Measurements from ENCODE around the gene ZNF18. TPM values are rescaled to one million over a fixed set of nuclear protein-coding genes. Genes with fewer than 3 reads are reported as not detected.

The ZNF18 gene
- total RNA-seq, 4 donors from 2014 or later, result 4.7 to 10.5 (median 7.5) TPM

GRCh38 chr17:12037970-12038369, 40.7 kb upstream of the ZNF18 start:
- no peak for TF ChIP-seq POLR2A (IDR thresholded peaks at IDR 0.05)
- TF ChIP-seq CTCF (IDR thresholded peaks at IDR 0.05), result no peak
- Histone ChIP-seq H3K4me1 (peaks cover 0 to 39% (median 18%) of the 10 kb centered on the region in 3 donors), H3K27ac (no peak overlapping the region), H3K4me3 (no peak overlapping the region), H3K27me3 (no peaks in the 10 kb centered on the region), H3K9me3 (no peaks in the 10 kb centered on the region), H3K36me3 (peaks cover 0 to 6% (median 0%) of the 10 kb centered on the region in 3 donors)
- 47 to 68% methylated on average over 2 of the region's 2 CpGs for WGBS, 2 donors
- intact Hi-C loops (cut with DNase I), result no loop called here
- no peak for DNase-seq

GRCh38 chr17:12035673-12036072, 38.4 kb upstream of the ZNF18 start:
- Histone ChIP-seq H3K4me1 (peaks cover 0 to 32% (median 12%) of the 10 kb centered on the region in 3 donors), H3K27ac (no peak overlapping the region), H3K4me3 (no peak overlapping the region), H3K36me3 (peaks cover 0 to 6% (median 0%) of the 10 kb centered on the region in 3 donors), H3K27me3 (no peaks in the 10 kb centered on the region), H3K9me3 (no peaks in the 10 kb centered on the region)
- intact Hi-C loops (cut with DNase I), result no loop called here
- DNase-seq, result no peak
- TF ChIP-seq POLR2A (IDR thresholded peaks at IDR 0.05), result no peak
- TF ChIP-seq CTCF (IDR thresholded peaks at IDR 0.05), result no peak
- WGBS, 2 donors, result 82 to 94% methylated on average over 1 of the region's 1 CpG

- intact Hi-C loops (cut with DNase I), result no loop called here
- Histone ChIP-seq H3K27me3 (no peaks in the 10 kb centered on the region), H3K36me3 (peaks cover 0 to 6% (median 0%) of the 10 kb centered on the region in 3 donors), H3K4me3 (no peak overlapping the region), H3K27ac (no peak overlapping the region), H3K4me1 (peaks cover 0 to 20% (median 1%) of the 10 kb centered on the region in 3 donors), H3K9me3 (no peaks in the 10 kb centered on the region)
- no peak for DNase-seq
- WGBS, 2 donors, result 85 to 96% methylated on average over 4 of the region's 4 CpGs
- no peak for TF ChIP-seq POLR2A (IDR thresholded peaks at IDR 0.05)
- TF ChIP-seq CTCF (IDR thresholded peaks at IDR 0.05), result no peak
Observed at GRCh38 chr17:12034538-12034937, 37.3 kb upstream of the ZNF18 start.

GRCh38 chr17:12028611-12029010, 31.3 kb upstream of the ZNF18 start:
- intact Hi-C loops (cut with DNase I), result no loop called here
- Histone ChIP-seq H3K27ac (peak overlapping the region in 1 of 4 donors; percentile 13), H3K9me3 (no peaks in the 10 kb centered on the region), H3K4me1 (peaks cover 0 to 64% (median 19%) of the 10 kb centered on the region in 3 donors), H3K4me3 (no peak overlapping the region), H3K27me3 (no peaks in the 10 kb centered on the region), H3K36me3 (no peaks in the 10 kb centered on the region)
- no peak for DNase-seq
- TF ChIP-seq POLR2A (IDR thresholded peaks at IDR 0.05), result no peak
- no peak for TF ChIP-seq CTCF (IDR thresholded peaks at IDR 0.05)
- 93 to 95% methylated on average over 2 of the region's 2 CpGs for WGBS, 2 donors

GRCh38 chr17:12027658-12028057, 30.4 kb upstream of the ZNF18 start:
- peak overlapping the region in 3 of 4 donors; percentile 6 to 54 (median 13) for H3K27ac ChIP-seq
- no peaks in the 10 kb centered on the region for H3K9me3 ChIP-seq
- DNase-seq, result no peak
- no peak for TF ChIP-seq CTCF (IDR thresholded peaks at IDR 0.05)
- no peak for TF ChIP-seq POLR2A (IDR thresholded peaks at IDR 0.05)
- H3K4me1 ChIP-seq, result peaks cover 3 to 73% (median 24%) of the 10 kb centered on the region in 3 donors
- H3K4me3 ChIP-seq, result no peak overlapping the region
- intact Hi-C loops (cut with DNase I), result no loop called here
- no peaks in the 10 kb centered on the region for H3K36me3 ChIP-seq
- H3K27me3 ChIP-seq, result no peaks in the 10 kb centered on the region
- WGBS, 2 donors, result 53 to 69% methylated on average over 1 of the region's 1 CpG

All from esophagus squamous epithelium (tissue), 5 donors.